Skeletal muscle cell (primary cell): ENCODE results near the gene CLN3.
"Not testable (repeated sequence)": the region's sequence is repeated elsewhere in the genome, so short reads cannot be mapped to it uniquely, and the experiment has no call there.

Source experiments
- DNase-seq: peaks from one replicate; pipeline ENCODE4 v3.0.0-alpha.2; 2010; ENCODE audit warnings: low read depth
- H3K4me3 ChIP-seq: 2 replicates; pipeline ENCODE4 v1.5.1; 2011; ENCODE audit warnings: low read depth, mild to moderate bottlenecking, control low read depth, low read length, moderate library complexity

Gene CLN3

DNA sequence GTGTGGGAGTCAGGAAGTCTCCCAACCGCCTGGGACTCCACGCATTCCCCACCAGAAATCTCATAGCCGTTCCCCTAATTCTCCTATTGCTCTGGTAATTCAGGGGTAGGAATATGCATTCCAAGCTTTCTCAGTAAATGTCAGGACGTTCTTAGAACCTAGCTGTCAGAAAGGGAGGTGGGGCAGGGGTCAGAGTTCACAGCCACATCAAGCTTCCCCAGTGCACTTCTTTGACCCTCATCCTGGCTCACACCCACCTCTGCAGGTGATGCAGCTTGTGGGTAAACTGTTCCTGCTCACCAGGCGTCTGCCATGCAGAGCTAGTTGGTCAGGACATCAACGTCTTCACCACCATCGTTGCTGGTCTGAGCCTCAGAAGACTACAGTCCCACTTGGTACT is 28.8 kb upstream of the CLN3 start:
- H3K4me3 ChIP-seq = no peak overlapping the region
- DNase-seq = no peak

DNA sequence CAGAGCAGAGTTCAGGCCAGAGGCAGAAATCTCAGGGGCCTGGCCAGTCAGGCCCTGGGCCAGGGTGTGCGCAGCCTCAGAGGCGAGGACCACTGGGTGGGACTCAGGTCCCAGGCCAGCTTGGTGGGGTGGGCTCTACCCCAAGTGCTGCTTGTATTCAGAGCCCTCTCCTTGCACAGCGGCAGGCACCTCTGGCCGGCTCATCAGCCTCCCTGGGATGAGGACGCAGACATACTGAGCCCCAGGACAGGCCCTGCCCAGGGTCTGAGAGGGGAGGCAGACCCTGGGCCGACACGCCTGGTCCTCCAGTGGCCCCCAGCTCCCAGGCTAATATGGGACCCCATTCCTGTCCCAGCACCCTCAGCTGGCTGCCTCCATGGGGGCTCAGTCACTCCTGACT is 22.4 kb upstream of the CLN3 start:
- H3K4me3 ChIP-seq = no peak overlapping the region
- DNase-seq = no peak

GRCh38 chr16:28513484-28514181 is 21.8 kb upstream of the CLN3 start:
- no peak for DNase-seq

DNA sequence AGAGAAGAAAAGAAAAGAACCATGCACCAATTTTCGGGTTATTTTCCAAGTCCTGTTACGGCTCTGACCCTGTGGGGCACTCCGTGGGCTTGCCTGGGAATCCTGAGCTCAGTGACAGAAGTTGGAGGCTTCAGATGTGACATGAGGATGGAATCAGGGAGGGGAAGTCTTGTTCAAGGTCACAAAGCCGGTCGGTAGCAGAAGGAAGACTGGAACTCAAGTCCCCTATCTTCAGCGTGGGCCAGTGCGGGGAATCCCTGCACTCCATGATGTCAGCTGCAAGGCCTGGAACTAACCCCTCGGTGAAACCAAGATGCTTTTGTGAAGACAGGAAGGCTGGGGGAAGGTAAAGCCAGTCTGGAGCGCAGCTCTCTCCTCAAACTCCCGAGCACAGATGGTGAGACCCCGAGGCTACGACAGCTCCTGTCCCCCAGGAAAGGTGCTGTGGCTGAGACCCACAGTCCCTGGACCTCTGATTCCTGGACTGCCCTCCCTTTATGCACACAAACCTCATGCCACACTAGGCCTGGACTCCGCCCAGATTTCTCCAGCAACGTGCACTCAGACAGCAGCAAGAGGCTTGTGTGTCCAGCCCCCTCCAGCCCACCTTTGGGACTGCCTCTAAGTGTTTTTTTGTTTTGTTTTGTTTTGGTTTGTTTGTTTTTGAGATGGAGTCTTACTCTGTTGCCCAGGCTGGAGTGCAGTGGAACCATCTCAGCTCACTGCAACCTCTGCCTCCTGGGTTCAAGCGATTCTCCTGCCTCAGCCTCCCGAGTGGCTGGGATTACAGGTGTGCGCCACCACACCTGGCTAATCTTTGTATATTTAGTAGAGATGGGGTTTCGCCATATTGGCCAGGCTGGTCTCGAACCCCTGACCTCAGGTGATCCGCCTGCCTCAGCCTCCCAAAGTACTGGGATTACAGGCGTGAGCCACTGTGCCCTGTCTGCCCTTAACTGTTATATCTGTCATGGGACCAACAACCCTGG is 20.2 kb upstream of the CLN3 start:
- no peak overlapping the region for H3K4me3 ChIP-seq
- no peak for DNase-seq

More at GRCh38 chr16:28513484-28514181, 21.8 kb upstream of the CLN3 start:
- no peak overlapping the region for H3K4me3 ChIP-seq

- no peak overlapping the region for H3K4me3 ChIP-seq
- DNase-seq = no peak
Measured at GRCh38 chr16:28511031-28511430, 19.2 kb upstream of the CLN3 start.

- no peak overlapping the region for H3K4me3 ChIP-seq
- DNase-seq = no peak
Measured at GRCh38 chr16:28505489-28506137, 13.7 kb upstream of the CLN3 start.

DNA sequence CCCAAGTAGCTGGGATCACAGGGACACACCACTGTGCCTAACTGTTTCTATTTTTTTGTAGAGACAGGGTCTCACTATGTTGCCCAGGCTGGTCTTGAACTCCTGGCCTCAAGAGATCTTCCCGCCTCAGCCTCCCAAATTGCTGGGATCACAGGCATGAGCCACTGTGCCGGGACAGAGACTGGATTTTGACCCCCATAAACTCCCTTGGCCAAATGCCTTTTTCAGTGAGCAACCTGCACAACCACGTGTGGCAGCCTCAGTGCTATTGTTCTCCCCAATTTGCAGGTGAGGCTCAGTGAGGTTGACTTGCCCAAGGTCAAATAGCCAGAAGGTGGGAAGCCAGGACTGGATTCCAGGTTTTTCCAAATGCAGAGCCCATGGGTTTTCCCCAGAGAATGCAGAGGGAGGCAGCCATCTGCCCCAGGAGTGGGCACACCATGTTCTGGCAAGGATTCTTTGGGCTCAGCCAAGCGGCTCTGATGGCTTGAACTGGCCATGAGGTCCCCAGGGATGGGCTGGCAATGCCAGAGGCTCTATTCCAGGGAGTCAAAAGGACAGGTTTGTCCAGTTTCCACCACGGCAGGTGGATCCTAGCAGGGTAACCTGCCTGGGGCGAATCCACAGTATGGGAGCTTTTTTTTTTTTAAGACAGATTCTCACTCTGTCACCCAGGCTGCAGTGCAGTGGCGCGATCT is 13.0 kb upstream of the CLN3 start:
- no peak for DNase-seq
- no peak overlapping the region for H3K4me3 ChIP-seq

DNA sequence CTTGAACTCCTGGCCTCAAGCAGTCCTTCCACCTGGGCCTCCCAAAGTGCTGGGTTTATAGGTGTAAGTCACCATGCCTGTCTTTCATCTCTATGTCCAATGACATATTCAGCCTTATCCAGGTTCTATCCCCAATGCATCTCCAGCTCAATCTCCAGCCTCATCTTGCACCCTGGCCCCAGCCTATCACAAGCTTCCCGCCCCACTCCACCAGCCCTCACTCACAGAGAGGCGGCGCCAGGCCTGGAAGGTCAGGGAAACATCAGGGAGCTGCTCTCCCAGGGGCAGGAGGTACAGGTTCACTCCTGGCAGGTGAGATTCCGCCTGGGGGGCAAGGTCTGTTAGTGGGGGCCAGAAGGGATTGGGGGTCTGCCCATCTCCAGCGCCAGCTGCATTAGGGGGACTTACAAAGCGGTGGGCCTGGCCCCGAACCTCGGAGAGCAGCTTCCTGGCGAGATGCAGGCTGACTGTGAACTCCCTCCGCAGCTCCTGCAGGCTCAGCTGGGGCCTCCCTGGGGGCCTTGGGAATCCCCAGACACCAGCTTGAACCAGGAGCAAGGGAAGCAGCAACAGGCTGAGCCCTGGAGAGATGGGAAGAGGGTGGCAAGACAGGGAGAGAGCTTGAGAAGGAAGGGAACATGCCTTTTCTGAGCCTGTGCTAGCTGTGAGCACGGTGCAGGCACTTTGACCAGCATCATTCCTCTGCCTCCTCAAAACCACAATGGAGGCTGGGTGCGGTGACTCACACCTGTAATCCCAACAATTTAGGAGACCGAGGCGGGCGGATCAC is 11.8 kb upstream of the CLN3 start:
- no peak for DNase-seq
- H3K4me3 ChIP-seq = no peak overlapping the region

GRCh38 chr16:28502290-28502689 is 10.4 kb upstream of the CLN3 start:
- H3K4me3 ChIP-seq = no peak overlapping the region
- DNase-seq = no peak

- DNase-seq = no peak
- no peak overlapping the region for H3K4me3 ChIP-seq
Measured at GRCh38 chr16:28501258-28502232, 9.7 kb upstream of the CLN3 start.

DNA sequence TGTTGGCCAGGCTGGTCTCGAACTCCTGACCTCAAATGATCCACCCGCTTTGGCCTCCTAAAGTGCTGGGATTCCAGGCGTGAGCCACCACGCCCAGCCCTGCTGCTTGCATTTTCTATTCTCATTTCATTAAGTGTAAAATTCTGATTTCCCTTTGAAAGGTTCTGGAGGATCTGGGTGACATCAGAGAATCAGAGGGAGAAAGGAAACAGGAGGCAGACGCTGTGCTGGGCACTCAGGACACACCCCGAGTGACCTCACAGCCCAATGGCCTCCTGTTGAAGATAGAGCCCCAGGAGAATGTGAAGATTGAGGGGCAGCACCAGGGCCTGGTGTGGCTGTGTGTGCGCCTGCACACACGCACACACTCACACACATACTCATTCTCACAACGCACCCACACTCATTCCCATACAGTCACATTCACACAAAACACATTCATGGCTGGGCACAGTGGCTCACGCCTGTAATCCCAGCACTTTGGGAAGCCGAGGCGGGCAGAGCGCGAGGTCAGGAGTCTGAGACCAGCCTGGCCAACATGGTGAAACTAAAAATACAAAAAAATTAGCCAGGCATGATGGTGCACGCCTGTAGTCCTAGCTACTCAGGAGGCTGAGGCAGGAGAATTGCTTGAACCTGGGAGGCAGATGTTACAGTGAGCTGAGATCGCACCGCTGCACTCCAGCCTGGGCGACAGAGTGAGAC is 8.8 kb upstream of the CLN3 start:
- DNase-seq = not testable (repeated sequence)

GRCh38 chr16:28499854-28500253 is 8.0 kb upstream of the CLN3 start:
- H3K4me3 ChIP-seq = no peak overlapping the region
- no peak for DNase-seq

More for the DNA sequence above, 8.8 kb upstream of the CLN3 start:
- H3K4me3 ChIP-seq = not testable (repeated sequence)

DNA sequence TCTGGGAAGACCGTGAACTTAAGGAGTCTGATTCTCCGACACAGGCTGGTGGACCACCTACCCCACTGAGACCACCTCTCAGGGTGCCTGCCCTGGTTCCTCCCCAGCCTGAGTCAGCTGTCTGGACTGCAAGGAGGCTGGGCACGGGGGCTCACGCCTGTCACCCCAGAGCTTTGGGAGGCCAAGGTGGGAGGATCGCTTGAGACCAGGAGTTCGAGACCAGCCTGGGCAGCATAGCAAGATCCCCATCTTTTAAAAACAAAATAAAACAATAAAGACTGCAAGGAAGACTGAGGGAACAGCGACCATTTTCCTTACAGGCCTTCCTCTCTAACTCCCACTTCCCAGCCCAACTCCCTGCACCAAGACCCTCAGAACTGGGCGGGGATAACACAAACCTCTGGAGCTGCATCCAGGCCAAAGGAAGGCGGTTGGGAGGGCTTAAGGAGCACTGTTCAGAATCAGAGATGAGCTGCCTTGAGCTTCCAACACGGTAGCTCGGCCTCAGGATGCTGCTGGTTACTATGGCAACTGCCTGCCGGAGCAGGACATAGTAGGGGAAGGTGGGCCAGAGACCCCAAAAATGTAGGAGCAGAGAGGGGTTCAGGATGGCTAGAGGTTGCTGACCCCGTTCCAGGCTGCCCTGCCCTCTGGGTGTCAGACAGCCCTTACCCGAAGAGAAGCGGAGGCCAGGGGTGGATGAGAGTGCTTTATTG is 7.0 kb upstream of the CLN3 start:
- DNase-seq = no peak

DNA sequence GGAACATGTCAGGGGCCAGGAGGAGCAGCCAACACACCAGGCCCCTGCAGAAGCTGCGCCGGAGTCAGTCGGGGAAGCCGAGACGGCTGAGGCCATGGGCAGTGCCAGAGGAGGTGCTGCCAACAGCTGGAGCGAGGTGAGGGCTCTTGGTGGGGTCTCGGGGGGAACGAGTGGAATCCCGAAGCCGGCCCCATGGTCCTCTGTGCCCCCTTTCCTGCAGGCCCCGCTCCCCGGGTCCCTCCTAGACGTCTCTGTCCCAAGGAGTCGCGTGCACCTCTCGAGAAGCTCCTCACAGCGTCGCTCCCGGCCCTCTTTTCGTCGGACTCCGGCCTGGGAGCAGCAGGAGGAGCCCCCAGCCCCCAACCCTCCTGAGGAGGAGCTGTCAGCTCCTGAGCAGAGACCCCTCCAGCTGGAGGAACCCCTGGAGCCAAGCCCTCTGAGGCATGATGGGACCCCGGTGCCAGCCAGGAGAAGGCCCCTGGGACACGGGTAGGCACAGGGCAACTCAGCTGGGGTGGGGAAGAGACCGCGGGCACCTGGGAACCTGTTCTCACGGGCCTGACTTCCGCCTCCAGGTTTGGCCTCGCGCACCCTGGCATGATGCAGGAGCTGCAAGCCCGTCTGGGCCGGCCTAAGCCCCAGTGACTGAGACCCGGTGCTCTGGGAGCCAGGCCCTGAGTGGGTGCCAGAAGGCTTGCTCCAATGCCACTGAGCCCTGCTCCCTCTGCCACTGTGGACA is 6.2 kb upstream of the CLN3 start:
- DNase-seq = no peak
- H3K4me3 ChIP-seq = no peak overlapping the region

More for the DNA sequence above, 7.0 kb upstream of the CLN3 start:
- H3K4me3 ChIP-seq = no peak overlapping the region

DNA sequence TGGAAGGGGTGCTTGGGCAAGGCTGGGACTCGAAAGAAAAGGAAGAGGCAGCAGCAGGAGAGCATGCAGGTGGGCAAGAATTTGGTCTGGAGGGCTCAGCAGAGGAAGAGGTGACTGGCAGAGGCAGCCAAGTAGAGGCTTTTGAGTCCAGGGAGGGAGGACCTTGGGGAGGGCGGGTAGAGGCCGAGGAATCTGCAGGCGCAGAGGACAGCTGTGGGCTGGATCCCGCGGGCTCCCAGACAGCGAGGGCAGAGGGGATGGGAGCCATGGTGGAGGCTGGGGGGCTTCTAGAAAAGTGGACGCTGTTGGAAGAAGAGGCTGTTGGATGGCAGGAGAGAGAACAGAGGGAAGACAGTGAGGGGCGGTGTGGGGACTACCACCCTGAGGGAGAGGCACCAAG is 5.5 kb upstream of the CLN3 start:
- no peak overlapping the region for H3K4me3 ChIP-seq
- no peak for DNase-seq

GRCh38 chr16:28496844-28497243 is 5.0 kb upstream of the CLN3 start:
- no peak for DNase-seq

More at GRCh38 chr16:28496844-28497243, 5.0 kb upstream of the CLN3 start:
- no peak overlapping the region for H3K4me3 ChIP-seq
